ENCODE data around the gene TEX29.

TEX29 gene

DNA sequence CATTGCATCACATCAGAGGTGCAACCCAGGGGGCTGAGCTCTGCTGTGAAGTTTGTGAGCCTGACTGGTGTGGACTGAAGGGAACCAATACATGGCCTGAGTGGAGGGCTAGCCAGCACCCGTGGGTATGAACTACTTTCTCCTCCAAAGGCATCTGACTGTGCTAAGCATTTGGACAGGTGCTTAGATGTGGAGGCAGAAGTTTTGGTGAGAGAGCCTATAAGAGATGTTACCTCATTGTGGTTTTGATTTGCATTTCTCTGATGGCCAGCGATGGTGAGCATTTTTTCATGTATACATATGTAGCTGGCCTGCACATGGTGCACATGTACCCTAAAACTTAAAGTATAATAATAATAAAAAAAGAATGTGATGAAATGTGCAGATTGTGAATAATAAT, 46.9 kb downstream of the TEX29 start:
- H3K27me3 ChIP-seq (ENCODE audit: low read depth): 0 out of 2 replicates have a peak, but pooled peaks cover 7% of the 10 kb centered on the region
- in situ Hi-C loops (cut with MboI; ENCODE audit: low sequenced_read_pairs): no loop called here
- H3K4me1 ChIP-seq: no peaks in the 10 kb centered on the region
- no peaks in the 10 kb centered on the region for H3K36me3 ChIP-seq (replicated peaks)
- no peak for DNase-seq (ENCODE audit: low spot score in 2 of 2)
- no peak overlapping the region for H3K4me3 ChIP-seq
- no peaks in the 10 kb centered on the region for H3K9me3 ChIP-seq

DNA sequence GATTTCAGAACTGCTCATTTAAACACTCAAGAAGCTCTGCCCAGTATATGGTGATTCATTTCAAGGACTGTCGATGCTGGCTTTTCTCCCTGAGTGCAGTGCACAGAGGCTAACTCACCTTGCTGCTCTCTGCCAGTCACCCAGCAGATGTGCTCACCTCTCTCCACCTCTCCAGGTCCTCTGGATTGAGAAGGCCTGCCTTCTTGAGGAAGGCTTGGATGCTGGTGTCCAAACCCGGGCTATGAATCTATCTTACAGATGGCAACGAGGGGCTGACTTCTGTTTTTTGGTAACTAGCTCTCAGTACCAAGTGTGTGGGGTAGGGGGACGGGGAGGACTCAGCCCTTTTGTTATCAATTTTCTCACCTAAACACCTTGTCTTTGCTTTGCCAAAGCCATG, 47.6 kb downstream of the TEX29 start:
- no peaks in the 10 kb centered on the region for H3K9me3 ChIP-seq
- H3K4me3 ChIP-seq: no peak overlapping the region
- 0 out of 2 replicates have a peak, but pooled peaks cover 5% of the 10 kb centered on the region for H3K27me3 ChIP-seq (ENCODE audit: low read depth)
- DNase-seq (ENCODE audit: low spot score in 2 of 2): no peak
- in situ Hi-C loops (cut with MboI; ENCODE audit: low sequenced_read_pairs): no loop called here
- H3K4me1 ChIP-seq: no peaks in the 10 kb centered on the region
- no peaks in the 10 kb centered on the region for H3K36me3 ChIP-seq (replicated peaks)

DNA sequence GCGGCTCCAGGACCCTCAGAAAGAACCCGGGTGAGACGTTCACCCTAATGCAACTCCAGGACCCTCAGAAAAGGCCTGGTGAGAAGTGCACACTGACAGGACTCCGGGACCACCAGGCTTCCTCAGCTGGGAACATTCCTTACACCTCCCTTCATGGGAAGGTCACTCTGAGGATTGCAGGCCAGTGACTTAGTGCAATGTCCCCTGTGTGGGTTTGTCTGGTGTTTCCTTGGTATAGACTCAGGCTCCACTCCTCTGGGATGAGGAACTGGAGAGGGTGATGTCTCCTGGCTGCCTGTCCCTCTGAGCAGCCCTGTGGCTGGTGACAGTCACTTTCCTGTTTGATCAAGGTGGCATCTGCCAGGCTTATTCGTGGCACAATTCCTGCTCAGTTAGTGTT, 49.7 kb downstream of the TEX29 start:
- Histone ChIP-seq H3K4me3 (no peak overlapping the region), H3K4me1 (no peaks in the 10 kb centered on the region), H3K36me3 (replicated peaks) (no peaks in the 10 kb centered on the region), H3K9me3 (no peaks in the 10 kb centered on the region), H3K27me3 (ENCODE audit: low read depth) (peaks cover 7% of the 10 kb centered on the region; the same call in 1 of the 2 replicates)
- in situ Hi-C loops (cut with MboI; ENCODE audit: low sequenced_read_pairs): no loop called here
- DNase-seq (ENCODE audit: low spot score in 2 of 2): no peak

DNA sequence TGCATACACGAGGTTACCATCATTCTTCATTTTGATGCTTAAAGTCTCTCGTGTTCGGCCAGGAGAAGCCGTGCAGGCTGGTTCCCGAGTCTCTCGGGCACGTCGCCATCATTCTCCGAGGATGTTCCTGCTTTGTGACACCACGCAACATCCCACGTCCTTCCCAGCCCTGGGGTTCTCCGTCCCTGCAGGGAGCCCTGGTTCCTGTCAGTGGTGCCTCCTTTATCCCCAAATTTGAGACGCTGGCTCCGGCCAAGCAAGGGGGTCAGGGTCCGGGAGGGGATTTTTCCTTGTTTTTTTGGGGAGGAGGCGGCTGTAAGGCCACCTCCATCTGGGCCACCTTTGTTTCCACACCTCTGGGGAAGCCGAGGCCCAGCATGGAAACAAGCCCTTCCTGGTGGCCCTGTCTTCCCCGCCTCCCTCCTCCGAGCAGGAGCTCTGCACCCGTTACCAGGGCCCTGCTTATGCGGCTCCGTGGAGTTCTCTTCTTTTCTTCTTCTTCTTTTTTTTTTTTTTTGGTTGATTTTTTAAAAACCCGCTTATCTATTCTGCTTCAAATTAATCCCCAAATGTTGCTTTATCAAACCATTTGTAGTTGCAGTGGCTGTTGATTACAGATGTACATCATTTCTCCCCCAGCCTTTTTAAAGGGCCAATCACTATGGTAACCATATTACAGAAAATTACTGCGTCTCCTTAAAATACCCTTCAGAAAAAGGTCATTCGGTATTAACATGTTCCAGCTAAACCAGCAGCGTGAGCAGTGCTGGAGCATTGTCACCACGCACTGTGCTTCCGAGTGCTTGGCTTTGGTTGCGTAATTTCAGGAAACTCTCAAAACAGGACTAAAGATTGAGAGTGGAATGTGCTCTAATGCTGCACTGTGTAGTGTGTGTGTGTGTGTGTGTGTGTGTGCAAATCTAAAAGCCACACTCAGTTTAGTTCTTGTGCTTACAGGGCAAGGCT, 50.4 kb downstream of the TEX29 start:
- in situ Hi-C loops (cut with MboI; ENCODE audit: low sequenced_read_pairs): no loop called here
- Histone ChIP-seq H3K27me3 (ENCODE audit: low read depth) (peaks cover 10% of the 10 kb centered on the region), H3K36me3 (replicated peaks) (no peaks in the 10 kb centered on the region), H3K4me3 (no peak overlapping the region), H3K9me3 (no peaks in the 10 kb centered on the region), H3K4me1 (no peaks in the 10 kb centered on the region)
- DNase-seq (ENCODE audit: low spot score in 2 of 2): no peak

DNA sequence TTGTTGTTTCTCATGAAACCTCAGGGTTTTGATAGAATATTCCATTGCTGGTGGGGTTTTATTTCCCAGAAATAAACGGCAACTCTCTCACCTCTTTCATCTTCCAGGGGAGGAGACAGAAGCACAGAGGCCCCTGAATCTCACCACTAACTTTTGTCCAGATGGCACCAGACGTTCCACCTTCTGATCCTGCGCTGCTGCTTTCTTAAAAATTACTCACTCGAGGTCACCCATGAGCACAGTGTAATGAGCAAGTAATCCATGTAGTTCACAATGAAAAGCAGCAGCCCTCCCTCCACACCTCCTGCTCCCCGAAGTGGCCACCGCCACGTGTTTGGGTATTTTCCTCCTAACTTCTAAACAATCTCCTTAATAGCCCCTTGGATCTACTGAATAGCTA, 51.3 kb downstream of the TEX29 start:
- DNase-seq (ENCODE audit: low spot score in 2 of 2): no peak
- no peaks in the 10 kb centered on the region for H3K36me3 ChIP-seq (replicated peaks)
- in situ Hi-C loops (cut with MboI; ENCODE audit: low sequenced_read_pairs): no loop called here
- peaks cover 13% of the 10 kb centered on the region for H3K27me3 ChIP-seq (ENCODE audit: low read depth)
- H3K9me3 ChIP-seq: no peaks in the 10 kb centered on the region
- no peaks in the 10 kb centered on the region for H3K4me1 ChIP-seq
- no peak overlapping the region for H3K4me3 ChIP-seq

DNA sequence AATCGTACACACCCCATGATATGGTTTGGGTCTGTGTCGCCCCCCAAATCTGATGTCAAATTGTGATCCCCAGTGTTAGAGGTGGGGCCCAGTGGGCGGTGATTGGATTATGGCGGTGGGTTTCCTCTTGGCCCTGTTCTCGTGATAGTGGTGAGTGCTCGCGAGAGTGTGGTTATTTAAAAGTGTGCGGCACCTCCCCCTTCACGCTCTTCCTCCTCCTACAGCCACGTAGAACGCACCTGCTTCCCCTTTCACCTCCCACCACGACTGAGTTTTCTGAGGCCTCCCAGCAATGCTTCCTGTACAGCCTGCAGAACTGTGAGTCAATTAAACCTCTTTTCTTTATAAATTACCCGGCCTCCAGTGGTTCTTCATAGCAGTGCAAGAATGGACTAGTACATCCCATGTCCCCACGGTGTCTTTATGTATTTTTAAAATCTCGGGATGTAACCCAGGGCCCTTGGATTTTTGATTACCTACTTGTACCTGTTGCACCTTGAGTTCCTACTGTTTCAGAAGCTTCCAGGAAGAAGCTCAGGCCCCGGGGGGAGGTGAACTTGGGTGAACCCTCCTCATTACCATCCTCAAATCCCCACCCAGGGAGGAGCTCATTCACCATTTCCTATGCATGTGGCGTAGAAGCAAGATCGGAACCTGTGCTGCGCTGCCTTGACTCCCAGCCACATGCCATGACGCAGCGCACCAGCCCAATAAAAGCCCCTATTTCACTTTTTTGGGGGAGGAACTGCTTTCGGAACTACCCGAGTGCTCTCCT, 52.4 kb downstream of the TEX29 start:
- in situ Hi-C loops (cut with MboI; ENCODE audit: low sequenced_read_pairs): no loop called here
- no peak for DNase-seq (ENCODE audit: low spot score in 2 of 2)
- Histone ChIP-seq H3K9me3 (no peaks in the 10 kb centered on the region), H3K27me3 (ENCODE audit: low read depth) (peaks cover 13% of the 10 kb centered on the region), H3K4me3 (no peak overlapping the region), H3K4me1 (no peaks in the 10 kb centered on the region), H3K36me3 (replicated peaks) (no peaks in the 10 kb centered on the region)

DNA sequence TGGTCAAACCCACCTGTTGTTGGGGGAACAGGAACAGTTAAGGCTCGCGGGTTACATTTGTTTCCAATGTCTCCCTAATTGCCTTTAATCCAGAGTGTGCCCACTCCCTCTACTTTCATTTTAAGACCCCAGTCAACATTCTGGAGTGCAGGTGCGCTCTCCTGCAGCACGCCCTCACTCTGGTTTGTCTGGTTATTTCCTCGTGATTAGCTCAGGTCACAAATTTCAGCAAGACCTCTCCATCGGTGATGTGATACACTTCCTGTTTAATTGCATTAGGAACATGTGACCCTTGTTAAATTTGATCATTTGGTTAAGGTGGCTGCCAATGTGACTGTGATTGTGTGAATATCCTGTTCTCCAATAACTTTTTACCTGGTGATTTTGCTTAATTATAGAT, 53.0 kb downstream of the TEX29 start:
- Histone ChIP-seq H3K4me3 (no peak overlapping the region), H3K9me3 (no peaks in the 10 kb centered on the region)
- in situ Hi-C loops (cut with MboI; ENCODE audit: low sequenced_read_pairs): no loop called here

DNA sequence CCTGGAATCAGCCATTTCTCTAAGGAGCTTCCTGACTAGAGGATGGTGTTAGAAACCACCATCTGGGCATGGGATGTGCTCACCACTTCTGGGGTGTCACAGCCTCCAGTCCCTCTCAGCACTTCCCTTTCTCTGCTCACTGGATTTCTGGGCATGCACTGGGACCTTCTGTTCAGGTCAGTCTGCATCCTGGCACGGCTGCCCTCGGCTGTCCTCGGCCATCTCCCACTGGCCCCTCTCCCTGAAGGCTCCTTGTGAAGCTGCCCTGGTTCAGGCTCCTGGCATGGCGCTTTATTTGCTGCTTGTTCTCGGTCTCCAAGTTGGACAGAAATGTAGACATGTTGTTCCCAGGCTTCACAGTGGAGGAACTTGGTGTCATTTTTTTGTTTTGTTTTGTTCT, 60.0 kb downstream of the TEX29 start:
- Histone ChIP-seq H3K9me3 (peaks cover 3% of the 10 kb centered on the region; the same call in 1 of the 2 replicates), H3K36me3 (replicated peaks) (no peaks in the 10 kb centered on the region), H3K4me1 (peaks cover 22% of the 10 kb centered on the region), H3K4me3 (no peak overlapping the region), H3K27me3 (ENCODE audit: low read depth) (peaks cover 38% of the 10 kb centered on the region)
- in situ Hi-C loops (cut with MboI; ENCODE audit: low sequenced_read_pairs): no loop called here
- DNase-seq (ENCODE audit: low spot score in 2 of 2): no peak

More for the DNA sequence above, 53.0 kb downstream of the TEX29 start:
- Histone ChIP-seq H3K27me3 (ENCODE audit: low read depth) (peaks cover 14% of the 10 kb centered on the region), H3K36me3 (replicated peaks) (no peaks in the 10 kb centered on the region), H3K4me1 (no peaks in the 10 kb centered on the region)
- no peak for DNase-seq (ENCODE audit: low spot score in 2 of 2)

DNA sequence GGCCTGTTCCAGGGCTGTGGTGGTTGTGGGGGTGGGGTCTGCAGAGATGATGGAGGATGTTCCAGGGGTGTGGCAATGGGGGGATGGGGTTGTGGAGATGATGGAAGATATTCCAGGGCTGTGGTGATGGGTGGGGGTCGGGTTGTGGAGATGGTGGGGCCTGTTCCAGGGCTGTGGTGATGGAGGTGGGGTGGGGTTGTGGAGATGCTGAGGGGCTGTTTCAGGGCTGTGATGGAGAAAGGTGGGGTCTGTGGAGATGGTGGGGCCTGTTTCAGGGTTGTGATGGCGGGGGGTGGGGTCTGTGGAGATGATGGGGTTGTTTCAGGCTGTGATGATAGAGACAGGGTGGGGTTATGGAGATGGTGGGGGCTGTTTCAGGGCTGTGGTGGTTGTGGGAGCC, 62.0 kb downstream of the TEX29 start:
- in situ Hi-C loops (cut with MboI; ENCODE audit: low sequenced_read_pairs): no loop called here
- Histone ChIP-seq H3K4me1 (peaks cover 27% of the 10 kb centered on the region), H3K27me3 (ENCODE audit: low read depth) (peaks cover 39% of the 10 kb centered on the region), H3K4me3 (no peak overlapping the region), H3K36me3 (replicated peaks) (no peaks in the 10 kb centered on the region), H3K9me3 (peaks cover 3% of the 10 kb centered on the region; the same call in 1 of the 2 replicates)
- no peak for DNase-seq (ENCODE audit: low spot score in 2 of 2)

DNA sequence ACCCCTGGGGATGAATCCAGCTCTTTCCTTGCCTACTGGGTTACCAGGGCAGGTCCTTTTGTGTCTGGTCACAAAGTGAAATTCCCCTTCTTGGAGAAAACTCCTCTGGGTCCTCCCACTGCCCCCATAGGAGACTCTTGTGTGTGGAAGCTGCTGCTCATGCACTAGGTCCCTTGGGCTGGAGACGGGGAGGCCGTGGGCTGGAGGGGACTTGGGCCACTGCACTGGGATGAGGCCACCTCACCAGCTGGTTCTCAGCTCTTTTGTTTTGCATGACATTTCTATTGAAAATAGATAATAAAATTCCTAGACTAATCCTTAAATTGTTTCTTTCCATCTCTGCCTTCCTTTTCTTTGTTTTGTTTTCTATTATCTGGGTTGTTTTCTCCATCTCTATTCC, 62.4 kb downstream of the TEX29 start:
- DNase-seq (ENCODE audit: low spot score in 2 of 2): peak; percentile 48 to 54
- Histone ChIP-seq H3K4me3 (no peak overlapping the region), H3K36me3 (replicated peaks) (no peaks in the 10 kb centered on the region), H3K4me1 (peaks cover 27% of the 10 kb centered on the region), H3K9me3 (peaks cover 3% of the 10 kb centered on the region; the same call in 1 of the 2 replicates), H3K27me3 (ENCODE audit: low read depth) (peaks cover 40% of the 10 kb centered on the region)
- in situ Hi-C loops (cut with MboI; ENCODE audit: low sequenced_read_pairs): no loop called here

DNA sequence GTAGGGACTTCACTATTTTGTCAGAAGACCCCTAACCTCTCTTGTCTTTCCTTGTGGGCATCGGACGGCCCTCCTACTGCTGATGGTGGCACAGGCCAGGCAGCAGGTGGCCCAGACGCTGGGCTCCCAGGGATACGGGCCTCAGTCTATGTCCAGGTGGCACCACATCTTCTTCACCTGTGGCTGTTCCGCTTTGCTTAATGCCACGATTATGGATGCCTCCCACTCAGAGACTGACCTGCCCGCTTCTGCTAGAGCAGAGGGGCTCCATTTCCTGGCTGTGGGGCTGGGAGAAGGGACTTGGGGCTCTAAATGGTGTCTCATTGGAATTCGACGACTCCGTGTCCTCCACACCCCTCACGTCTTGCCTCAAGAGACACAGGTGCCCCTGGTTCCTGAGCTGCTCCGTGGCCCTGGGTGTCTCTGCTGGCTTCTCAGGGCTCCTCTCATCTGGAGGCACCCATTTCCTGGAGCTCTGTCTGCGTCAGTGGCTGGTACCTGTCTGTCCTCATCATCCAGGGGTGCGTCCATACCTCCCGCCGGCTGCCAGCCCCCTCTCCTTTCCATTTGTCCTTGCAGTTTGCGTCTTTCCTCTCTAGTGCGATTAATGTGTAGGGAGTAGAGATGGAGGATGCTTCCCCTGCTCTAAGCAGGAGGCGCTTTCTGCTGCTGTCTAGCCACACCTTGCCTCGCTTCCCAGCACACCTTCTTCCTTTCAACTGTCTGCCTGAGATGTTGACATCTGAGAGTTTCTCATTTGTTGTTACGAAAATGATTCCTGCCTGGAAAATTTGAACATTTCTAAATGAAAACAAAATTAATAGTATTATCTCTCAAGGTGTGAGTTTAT, 63.4 kb downstream of the TEX29 start:
- Histone ChIP-seq H3K9me3 (peaks cover 3% of the 10 kb centered on the region; the same call in 1 of the 2 replicates), H3K4me3 (no peak overlapping the region), H3K27me3 (ENCODE audit: low read depth) (peaks cover 35% of the 10 kb centered on the region), H3K4me1 (peaks cover 27% of the 10 kb centered on the region), H3K36me3 (replicated peaks) (no peaks in the 10 kb centered on the region)
- in situ Hi-C loops (cut with MboI; ENCODE audit: low sequenced_read_pairs): no loop called here
- no peak for DNase-seq (ENCODE audit: low spot score in 2 of 2)

DNA sequence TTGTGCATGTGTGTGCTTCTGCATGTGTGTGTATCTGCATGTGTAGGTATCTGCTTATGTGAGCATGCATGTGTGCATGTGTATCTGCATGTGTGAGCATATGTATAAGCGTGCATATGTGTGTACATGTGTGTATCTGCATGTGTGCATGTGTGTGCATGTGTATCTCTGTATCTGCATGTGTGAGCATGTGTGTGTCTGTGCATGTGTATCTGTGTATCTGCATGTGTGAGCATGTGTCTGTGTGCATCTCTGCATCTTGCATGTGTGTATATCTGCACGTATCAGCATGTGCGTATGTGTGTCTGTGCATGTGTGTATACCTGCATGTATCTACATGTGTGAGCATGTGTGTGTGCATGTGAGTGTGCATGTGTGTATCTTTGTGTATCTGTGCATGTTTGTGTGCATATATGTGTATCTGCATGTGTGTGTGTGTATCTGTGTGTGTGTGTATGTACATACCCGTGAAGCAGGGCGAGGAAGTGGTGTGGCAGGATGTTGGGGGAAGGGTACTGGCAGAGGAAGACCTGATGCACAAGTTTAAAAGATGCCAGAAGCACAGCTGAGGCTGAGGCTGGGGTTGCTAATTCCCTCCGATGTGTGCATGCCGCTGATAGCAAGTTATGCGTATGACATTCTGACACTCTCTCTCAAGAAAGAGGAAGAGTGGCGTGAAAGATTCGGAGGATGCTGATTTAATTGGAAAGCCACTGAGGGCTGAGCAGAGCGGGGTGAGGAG, 64.2 kb downstream of the TEX29 start:
- Histone ChIP-seq H3K27me3 (ENCODE audit: low read depth) (peaks cover 29% of the 10 kb centered on the region), H3K36me3 (replicated peaks) (no peaks in the 10 kb centered on the region), H3K4me3 (no peak overlapping the region), H3K4me1 (peaks cover 27% of the 10 kb centered on the region), H3K9me3 (peaks cover 3% of the 10 kb centered on the region; the same call in 1 of the 2 replicates)
- in situ Hi-C loops (cut with MboI; ENCODE audit: low sequenced_read_pairs): no loop called here
- peak in 1 of 2 experiments; percentile 80 for DNase-seq (ENCODE audit: low spot score in 2 of 2)

All from HAP-1 (cell line).